ENCODE results near the gene OR5H15. TPM values are rescaled to one million over a fixed set of nuclear protein-coding genes. Genes with fewer than 3 reads are reported as not detected.
"Not testable (repeated sequence)": the region's sequence is repeated elsewhere in the genome, so short reads cannot be mapped to it uniquely, and the experiment has no call there.

Gene OR5H15
- total RNA-seq = not detected

DNA sequence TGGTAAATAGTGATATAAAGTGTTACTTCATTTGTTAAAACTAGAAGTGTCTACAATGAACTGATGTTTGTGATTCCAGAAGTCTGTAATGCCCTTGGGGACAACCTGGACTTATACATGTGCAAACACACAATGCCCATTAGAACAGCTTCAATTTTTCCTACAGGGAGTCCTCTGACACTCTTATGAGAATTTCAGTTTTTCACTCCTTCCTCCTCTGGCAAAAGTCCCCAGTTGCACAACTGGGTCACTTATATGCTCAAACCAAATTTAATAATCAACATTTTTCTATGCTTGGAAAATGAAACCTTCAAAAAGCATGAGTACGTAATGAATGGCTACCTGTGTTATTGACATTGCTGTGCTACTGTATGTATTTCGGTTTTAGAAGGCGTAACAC is at the start of gene OR5H15:
Gene OR5H15 (plus strand): TSS at position 301 of the 400 bp plus-strand sequence. CDS start 2,004 bp downstream, outside the sequence.
- intact Hi-C loops (cut with DNase I, micrococcal nuclease) = no loop called here
- CTCF ChIA-PET = no interaction called here
- H3K4me1 Mint-ChIP-seq = no peaks in the 10 kb centered on the region
- peaks cover 4% of the 10 kb centered on the region for H3K27me3 Mint-ChIP-seq
- no peak within 1 kb of the TSS for H3K4me3 Mint-ChIP-seq
- ATAC-seq (no peak), DNase-seq (no peak)
- no peaks in the 10 kb centered on the region for H3K36me3 Mint-ChIP-seq (ENCODE audit: low read depth)
- POLR2A ChIA-PET = no interaction called here
- no peak within 1 kb of the TSS for H3K27ac Mint-ChIP-seq
- H3K9me3 Mint-ChIP-seq (ENCODE audit: low read depth) = no peaks in the 10 kb centered on the region

DNA sequence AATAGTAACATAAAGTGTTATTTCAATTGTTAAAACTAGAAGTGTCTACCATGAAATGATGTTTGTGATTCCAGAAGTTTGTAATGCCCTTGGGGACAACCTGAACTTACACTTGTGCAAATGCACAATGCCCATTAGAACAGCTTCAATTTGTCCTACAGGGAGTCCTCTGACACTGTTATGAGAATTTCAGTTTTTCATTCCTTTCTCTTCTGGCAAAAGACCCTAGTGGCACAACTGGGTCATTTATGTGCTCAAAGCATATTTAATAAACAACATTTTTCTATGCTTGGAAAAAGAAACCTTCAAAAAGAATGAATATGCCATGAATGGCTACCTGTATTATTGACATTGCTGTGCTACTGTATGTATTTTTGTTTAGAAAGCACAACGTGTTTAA is 36.1 kb upstream of the OR5H15 start, which contains the start of gene OR5H1:
Gene OR5H1 (plus strand): TSS at position 301 of the 400 bp plus-strand sequence. CDS start 1,977 bp downstream, outside the sequence.
- intact Hi-C loops (cut with DNase I, micrococcal nuclease) = no loop called here
- no peak for DNase-seq
- Mint-ChIP-seq H3K27me3 (no peaks in the 10 kb centered on the region), H3K9me3 (ENCODE audit: low read depth) (no peaks in the 10 kb centered on the region), H3K36me3 (ENCODE audit: low read depth) (no peaks in the 10 kb centered on the region), H3K4me1 (no peaks in the 10 kb centered on the region), H3K4me3 (no peak within 1 kb of the TSS), H3K27ac (no peak within 1 kb of the TSS)
- POLR2A ChIA-PET = no interaction called here
- CTCF ChIA-PET = no interaction called here
- ATAC-seq = no peak

DNA sequence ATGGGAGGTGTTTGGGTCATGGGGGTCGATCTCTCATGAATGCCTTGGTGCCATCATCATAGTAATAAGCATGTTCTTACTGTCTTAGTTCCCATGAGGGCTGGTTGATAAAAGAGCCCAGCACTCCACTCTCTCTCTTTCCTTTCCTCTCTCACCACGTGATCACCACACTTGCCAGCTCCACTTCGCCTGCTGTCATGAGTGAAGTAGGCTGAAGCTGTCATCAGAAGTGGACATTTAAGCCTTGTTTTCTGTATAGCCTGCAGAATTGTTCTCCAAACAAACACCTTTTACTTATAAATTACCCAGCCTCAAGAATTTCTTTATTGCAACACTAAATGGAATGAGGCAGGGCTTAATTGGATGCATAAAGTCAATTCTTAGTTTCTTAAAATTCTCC is 29.9 kb upstream of the OR5H15 start:
- ATAC-seq = no peak
- intact Hi-C loops (cut with DNase I, micrococcal nuclease) = no loop called here
- Mint-ChIP-seq H3K4me3 (no peak overlapping the region), H3K9me3 (ENCODE audit: low read depth) (no peaks in the 10 kb centered on the region), H3K36me3 (ENCODE audit: low read depth) (no peaks in the 10 kb centered on the region), H3K4me1 (no peaks in the 10 kb centered on the region), H3K27ac (no peak overlapping the region), H3K27me3 (peaks cover 4% of the 10 kb centered on the region)
- POLR2A ChIA-PET = no interaction called here
- no peak for DNase-seq
- CTCF ChIA-PET = no interaction called here

DNA sequence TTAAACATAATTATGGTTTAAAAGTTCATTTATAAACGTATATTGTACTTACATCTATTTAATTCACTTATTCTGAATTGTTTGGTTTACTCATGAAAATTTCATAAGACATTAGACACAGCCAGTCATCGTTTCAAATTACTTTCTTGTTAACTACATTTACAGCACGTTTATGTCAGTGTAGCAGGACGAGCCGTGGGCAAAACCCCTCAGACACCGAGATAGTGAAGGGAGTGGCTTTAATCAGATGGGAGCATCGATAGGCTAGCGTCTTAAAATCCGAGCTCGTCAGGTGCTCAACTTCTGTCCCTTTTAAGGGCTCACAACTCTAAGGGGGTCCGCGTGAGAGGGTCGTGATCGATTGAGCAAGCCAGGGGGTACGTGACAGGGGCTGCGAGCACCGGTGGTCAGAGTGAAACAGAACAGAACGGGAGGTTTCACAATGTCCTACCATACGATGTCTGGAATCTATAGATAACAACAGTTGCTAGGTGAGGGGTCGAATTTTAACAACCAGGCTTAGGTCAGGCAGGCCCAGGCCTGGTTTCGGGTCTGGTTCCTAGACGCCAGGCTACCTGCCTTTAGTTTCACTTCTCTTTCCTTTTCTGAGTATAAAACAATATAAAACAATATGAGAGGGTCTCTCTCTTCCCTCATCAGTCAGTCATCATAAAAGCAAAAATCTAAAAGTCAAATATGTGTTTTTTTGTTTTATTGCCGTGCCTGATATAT is 28.5 kb upstream of the OR5H15 start:
- H3K4me3 Mint-ChIP-seq = not testable (repeated sequence)

DNA sequence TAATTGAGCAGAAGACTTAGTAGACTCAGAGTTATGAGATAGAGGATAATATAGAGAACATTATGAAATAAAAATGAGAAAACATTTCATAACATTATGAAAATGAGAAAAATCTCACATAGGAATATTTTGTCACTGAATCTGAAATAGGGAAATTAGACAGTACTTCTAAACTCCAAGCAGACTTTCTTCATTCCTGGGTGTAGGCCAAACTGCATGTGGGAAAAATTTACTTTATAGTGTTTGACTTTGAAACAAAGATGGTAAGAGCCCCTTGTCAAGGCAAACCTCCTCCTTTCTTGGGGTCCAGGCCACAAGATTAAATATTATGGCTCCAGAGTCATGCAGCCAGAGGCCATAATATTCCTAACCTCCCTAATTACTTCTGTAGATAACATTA is 26.0 kb upstream of the OR5H15 start:
- DNase-seq (no peak), ATAC-seq (no peak)
- POLR2A ChIA-PET = no interaction called here
- no peaks in the 10 kb centered on the region for H3K4me1 Mint-ChIP-seq
- H3K9me3 Mint-ChIP-seq (ENCODE audit: low read depth) = no peaks in the 10 kb centered on the region
- CTCF ChIA-PET = interaction anchor here (0.6 kb wide), 1 partner anchor 41 kb away, joined by 3 read pairs; no protein-coding TSS in a partner anchor
- no peaks in the 10 kb centered on the region for H3K36me3 Mint-ChIP-seq (ENCODE audit: low read depth)
- H3K4me3 Mint-ChIP-seq = no peak overlapping the region
- H3K27me3 Mint-ChIP-seq = peaks cover 7% of the 10 kb centered on the region
- H3K27ac Mint-ChIP-seq = no peak overlapping the region
- intact Hi-C loops (cut with DNase I, micrococcal nuclease) = loop anchor here in 1 of 2 experiments (2.0 kb wide), 1 partner anchor 42 kb away; no protein-coding TSS in a partner anchor

More for the DNA sequence above, 28.5 kb upstream of the OR5H15 start:
- H3K36me3 Mint-ChIP-seq (ENCODE audit: low read depth); CTCF ChIA-PET; H3K4me1 Mint-ChIP-seq; H3K27me3 Mint-ChIP-seq; POLR2A ChIA-PET; ATAC-seq; intact Hi-C loops (cut with DNase I, micrococcal nuclease); H3K27ac Mint-ChIP-seq; DNase-seq; H3K9me3 Mint-ChIP-seq (ENCODE audit: low read depth): not testable (repeated sequence)

DNA sequence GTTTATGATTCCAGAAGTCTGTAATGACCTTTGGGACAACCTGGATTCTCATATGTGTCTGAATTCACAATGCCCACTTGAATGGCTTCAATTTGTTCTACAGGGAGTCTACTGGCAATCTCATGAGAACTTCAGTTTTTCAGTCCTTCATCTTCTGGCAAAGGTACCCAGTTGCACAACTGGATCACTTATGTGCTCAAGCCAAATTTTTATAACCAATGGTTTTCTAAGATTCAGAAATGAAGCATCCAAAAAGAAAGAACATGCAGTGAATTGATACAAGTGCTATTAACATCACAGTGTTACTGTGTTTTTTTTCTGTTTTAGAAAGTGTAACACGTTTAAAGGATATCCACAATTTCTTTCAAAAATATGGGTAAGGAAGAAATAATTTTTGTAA is 19.3 kb upstream of the OR5H15 start, which contains the start of gene OR5H14:
Gene OR5H14 (plus strand): TSS at position 301 of the 400 bp plus-strand sequence. CDS start 1,907 bp downstream, outside the sequence.
- Mint-ChIP-seq H3K4me1 (no peaks in the 10 kb centered on the region), H3K27ac (no peak within 1 kb of the TSS), H3K36me3 (ENCODE audit: low read depth) (no peaks in the 10 kb centered on the region), H3K27me3 (peaks cover 6% of the 10 kb centered on the region), H3K4me3 (no peak within 1 kb of the TSS), H3K9me3 (ENCODE audit: low read depth) (peaks cover 5% of the 10 kb centered on the region)
- intact Hi-C loops (cut with DNase I, micrococcal nuclease) = no loop called here
- DNase-seq = no peak
- ATAC-seq = no peak
- CTCF ChIA-PET = no interaction called here
- POLR2A ChIA-PET = no interaction called here

DNA sequence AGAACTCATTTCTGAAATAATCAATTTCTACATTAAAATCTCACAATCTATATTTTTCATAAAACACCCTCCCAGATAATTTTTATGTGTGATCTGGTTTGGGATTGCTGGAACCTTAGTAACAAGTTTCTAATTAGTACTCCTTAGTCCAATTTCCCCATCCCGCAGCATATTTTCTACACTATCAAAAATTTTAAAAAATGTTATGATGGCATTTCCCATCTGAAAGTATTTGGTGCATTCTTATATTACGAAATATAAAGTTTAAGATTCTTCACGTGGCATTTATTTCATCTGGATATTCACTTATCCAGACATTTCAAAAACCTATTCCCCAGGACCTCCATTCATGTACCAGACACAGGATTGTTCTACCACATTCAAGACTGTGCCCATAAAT is 17.7 kb upstream of the OR5H15 start:
- intact Hi-C loops (cut with DNase I, micrococcal nuclease) = no loop called here
- POLR2A ChIA-PET = no interaction called here
- Mint-ChIP-seq H3K9me3 (ENCODE audit: low read depth) (peaks cover 5% of the 10 kb centered on the region), H3K4me3 (no peak overlapping the region), H3K27me3 (peaks cover 3% of the 10 kb centered on the region), H3K27ac (no peak overlapping the region), H3K36me3 (ENCODE audit: low read depth) (no peaks in the 10 kb centered on the region), H3K4me1 (no peaks in the 10 kb centered on the region)
- no peak for DNase-seq
- CTCF ChIA-PET = no interaction called here
- ATAC-seq = no peak

DNA sequence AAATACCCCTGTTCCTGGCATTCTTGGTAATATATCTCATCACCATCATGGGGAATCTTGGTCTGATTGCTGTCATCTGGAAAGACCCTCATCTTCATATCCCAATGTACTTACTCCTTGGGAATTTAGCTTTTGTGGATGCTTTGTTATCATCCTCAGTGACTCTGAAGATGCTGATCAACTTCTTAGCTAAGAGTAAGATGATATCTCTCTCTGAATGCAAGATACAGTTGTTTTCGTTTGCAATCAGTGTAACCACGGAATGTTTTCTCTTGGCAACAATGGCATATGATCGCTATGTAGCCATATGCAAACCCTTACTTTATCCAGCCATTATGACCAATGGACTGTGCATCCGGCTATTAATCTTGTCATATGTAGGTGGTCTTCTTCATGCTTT is 17.0 kb upstream of the OR5H15 start:
- DNase-seq; POLR2A ChIA-PET; CTCF ChIA-PET; ATAC-seq; H3K4me3 Mint-ChIP-seq; H3K4me1 Mint-ChIP-seq; H3K27ac Mint-ChIP-seq; H3K9me3 Mint-ChIP-seq (ENCODE audit: low read depth); H3K27me3 Mint-ChIP-seq; H3K36me3 Mint-ChIP-seq (ENCODE audit: low read depth); intact Hi-C loops (cut with DNase I, micrococcal nuclease): not testable (repeated sequence)

DNA sequence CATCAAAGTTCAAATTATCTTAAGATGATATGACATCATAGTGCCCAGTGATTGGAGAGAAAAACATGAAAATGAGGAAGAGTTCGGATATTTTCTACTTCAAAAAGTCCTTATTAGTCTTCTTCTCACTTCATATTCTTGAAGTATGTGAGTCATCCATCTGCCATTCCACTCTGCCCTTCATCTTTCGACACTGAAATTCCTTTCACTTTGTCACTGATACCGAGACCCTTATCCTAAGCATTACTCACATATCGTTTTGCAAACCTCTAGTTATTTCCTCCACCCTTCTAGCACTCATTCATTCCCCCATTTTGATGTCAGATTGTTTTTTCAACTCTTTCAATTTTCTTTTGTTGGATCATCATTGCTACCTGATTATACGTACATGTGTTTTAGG is 15.3 kb upstream of the OR5H15 start:
- Mint-ChIP-seq H3K4me3 (no peak overlapping the region), H3K4me1 (no peaks in the 10 kb centered on the region), H3K27ac (no peak overlapping the region), H3K9me3 (ENCODE audit: low read depth) (peaks cover 5% of the 10 kb centered on the region), H3K36me3 (ENCODE audit: low read depth) (no peaks in the 10 kb centered on the region), H3K27me3 (peaks cover 3% of the 10 kb centered on the region)
- DNase-seq (no peak), ATAC-seq (no peak)
- ChIA-PET CTCF (no interaction called here), POLR2A (no interaction called here)
- intact Hi-C loops (cut with DNase I, micrococcal nuclease) = loop anchor here in 1 of 2 experiments (10.0 kb wide), 1 partner anchor 56 kb away; no protein-coding TSS in a partner anchor

DNA sequence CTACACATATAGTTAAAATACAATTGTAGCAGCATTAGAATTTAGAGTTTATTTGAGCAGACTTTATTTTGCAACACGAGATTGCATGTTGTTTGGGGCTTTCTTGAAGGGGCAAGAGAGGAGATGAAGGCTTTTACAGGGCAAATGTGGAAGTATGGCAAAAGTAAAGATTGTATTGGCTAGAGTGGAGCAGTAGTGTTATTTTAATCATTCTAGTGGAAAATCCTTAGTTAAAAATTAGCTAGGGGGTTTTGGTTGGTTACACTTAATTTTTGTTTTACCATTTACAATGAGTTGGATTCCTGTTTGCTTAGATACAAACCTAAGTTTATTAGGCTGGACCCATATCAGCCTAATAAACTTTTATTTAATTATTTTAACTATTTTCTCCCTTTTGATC is 4.6 kb downstream of the OR5H15 start:
- ATAC-seq (no peak), DNase-seq (no peak)
- Mint-ChIP-seq H3K27me3 (peaks cover 6% of the 10 kb centered on the region), H3K36me3 (ENCODE audit: low read depth) (no peaks in the 10 kb centered on the region), H3K27ac (no peak overlapping the region), H3K4me3 (no peak overlapping the region), H3K9me3 (ENCODE audit: low read depth) (peaks cover 2% of the 10 kb centered on the region), H3K4me1 (no peaks in the 10 kb centered on the region)
- intact Hi-C loops (cut with DNase I, micrococcal nuclease) = no loop called here
- POLR2A ChIA-PET = no interaction called here
- CTCF ChIA-PET = interaction anchor here (1.6 kb wide), 1 partner anchor 8 kb away, joined by 4 read pairs; no protein-coding TSS in a partner anchor

DNA sequence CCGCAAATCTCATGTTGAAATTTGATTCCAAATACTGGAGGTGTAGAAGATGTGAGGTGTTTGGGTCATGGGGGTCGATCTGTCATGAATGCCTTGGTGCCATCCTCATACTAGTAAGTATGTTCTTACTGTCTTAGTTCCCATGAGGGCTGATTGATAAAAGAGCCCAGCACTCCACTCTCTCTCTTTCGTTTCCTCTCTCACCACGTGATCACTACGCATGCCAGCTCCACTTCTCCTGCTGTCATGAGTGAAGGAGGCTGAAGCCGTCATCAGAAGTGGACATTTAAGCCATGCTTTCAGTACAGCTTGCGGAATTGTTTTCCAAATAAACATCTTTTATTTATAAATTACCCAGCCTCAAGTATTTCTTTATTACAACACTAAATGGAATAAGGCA is 6.1 kb downstream of the OR5H15 start:
- ATAC-seq (no peak), DNase-seq (no peak)
- Mint-ChIP-seq H3K27ac (no peak overlapping the region), H3K4me1 (no peaks in the 10 kb centered on the region), H3K27me3 (peaks cover 6% of the 10 kb centered on the region), H3K36me3 (ENCODE audit: low read depth) (no peaks in the 10 kb centered on the region), H3K4me3 (no peak overlapping the region), H3K9me3 (ENCODE audit: low read depth) (peaks cover 2% of the 10 kb centered on the region)
- intact Hi-C loops (cut with DNase I, micrococcal nuclease) = no loop called here
- ChIA-PET CTCF (no interaction called here), POLR2A (no interaction called here)

DNA sequence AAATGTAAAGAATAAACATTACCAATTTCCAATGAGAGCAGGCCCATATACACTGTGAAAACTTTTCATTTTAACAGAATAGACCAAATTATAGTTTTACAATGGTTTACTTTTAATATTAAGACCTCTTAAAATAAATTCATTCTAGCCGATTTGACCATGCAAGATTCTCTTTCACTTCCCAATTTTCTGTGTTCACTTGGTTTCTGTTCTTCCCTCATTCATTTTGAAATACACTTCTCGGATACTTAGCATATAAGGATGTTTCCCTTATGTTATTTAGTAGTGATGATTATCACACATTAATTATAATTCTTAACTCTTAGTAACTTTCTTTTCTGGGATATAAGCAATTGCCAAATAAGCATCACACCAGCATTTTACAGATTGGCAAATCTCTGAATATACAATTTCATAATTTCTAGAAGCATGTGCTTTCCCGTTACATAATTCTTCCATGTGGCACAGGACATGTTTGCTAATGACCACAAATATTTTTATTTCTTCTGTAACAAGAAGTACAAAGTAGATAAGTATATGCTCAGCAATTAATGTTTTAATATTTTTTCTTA is 13.9 kb downstream of the OR5H15 start:
- Mint-ChIP-seq H3K27me3 (no peaks in the 10 kb centered on the region), H3K27ac (no peak overlapping the region), H3K4me3 (no peak overlapping the region), H3K36me3 (ENCODE audit: low read depth) (no peaks in the 10 kb centered on the region), H3K9me3 (ENCODE audit: low read depth) (no peaks in the 10 kb centered on the region), H3K4me1 (no peaks in the 10 kb centered on the region)
- POLR2A ChIA-PET = no interaction called here
- ATAC-seq = no peak
- CTCF ChIA-PET = no interaction called here
- intact Hi-C loops (cut with DNase I, micrococcal nuclease) = loop anchor here in 1 of 2 experiments (10.0 kb wide), 1 partner anchor 414 kb away; the partner anchor contains the start of gene CPOX
- DNase-seq = no peak
